Cardiac muscle cell (in vitro differentiated cells and primary cell): ENCODE measurements around the gene TRABD. TPM values are rescaled to one million over a fixed set of nuclear protein-coding genes. Genes with fewer than 3 reads are reported as not detected.

Experiments used
- DNase-seq, 2 donors: peaks; one replicate each; pipeline versions ENCODE4 v3.0.0 to v3.0.0-alpha.2; 2010 to 2017; ENCODE audit warnings: low read depth in 1 of 2, low spot score in 1 of 2
- H3K27ac ChIP-seq: fragments of 200-600 bp; sonication (generic); 2 replicates; pipeline ENCODE4 v1.5.1; 2016
- H3K27me3 ChIP-seq: fragments of 200-600 bp; sonication (generic); 2 replicates; pipeline ENCODE4 v1.6.0; 2016; ENCODE audit warnings: control low read depth
- H3K36me3 ChIP-seq: fragments of 200-600 bp; sonication (generic); 2 replicates; pipeline ENCODE4 v1.5.1; 2016; ENCODE audit warnings: control low read depth
- H3K4me1 ChIP-seq: fragments of 200-600 bp; sonication (generic); 2 replicates; pipeline ENCODE4 v1.8.1; 2017; ENCODE audit warnings: low read depth, mild to moderate bottlenecking, mixed run types
- H3K4me3 ChIP-seq: fragments of 200-600 bp; sonication (generic); 2 replicates; pipeline ENCODE4 v1.5.1; 2016; ENCODE audit warnings: mild to moderate bottlenecking
- H3K9me3 ChIP-seq: fragments of 200-600 bp; sonication (generic); 2 replicates; pipeline ENCODE4 v1.5.1; 2017; ENCODE audit warnings: low read depth, mild to moderate bottlenecking, control low read depth
- polyA plus RNA-seq: library from polyadenylated mRNA; unstranded; fragments of >200 nt; fragmentation: Nextera tagmentation; extraction: Ambion mirVana; gene quantifications from 2 replicates; pipeline ENCODE4 v1.2.1, GENCODE V29; 2016
- total RNA-seq: library from RNA; depleted of rRNA; stranded (reverse); fragments of >200 nt; gene quantifications from 2 replicates; pipeline ENCODE4 v1.2.3, GENCODE V29; 2016
- TF ChIP-seq, protein P1 (sequence below): IDR thresholded peaks from 2 replicates; pipeline ENCODE4 v1.5.1; 2012; ENCODE audit warnings: low read depth, mild to moderate bottlenecking, low read length

Gene TRABD
- total and polyA plus RNA-seq, 2 experiments from 2014 or later: 50.7 to 59.6 TPM

DNA sequence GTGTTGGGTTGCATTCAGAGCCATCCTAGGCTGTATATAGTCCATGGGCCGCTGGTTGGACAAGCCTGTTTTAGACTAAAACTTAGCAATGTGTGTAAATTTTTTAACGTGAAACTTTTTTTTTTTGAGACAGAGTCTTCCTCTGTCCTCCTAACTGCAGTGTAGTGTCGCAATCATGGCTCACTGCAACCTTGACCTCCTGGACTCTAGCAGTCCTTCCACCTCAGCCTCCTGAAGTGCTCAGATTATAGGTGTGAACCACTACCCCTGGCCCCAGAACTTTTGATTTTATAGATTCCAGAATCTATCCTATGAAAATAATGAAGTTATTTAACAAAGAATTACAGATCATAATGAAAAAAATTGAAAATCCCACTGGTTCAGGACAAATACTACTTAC, 45.1 kb upstream of the TRABD start:
- no peaks in the 10 kb centered on the region for H3K36me3 ChIP-seq
- no peak overlapping the region for H3K27ac ChIP-seq
- H3K27me3 ChIP-seq: no peaks in the 10 kb centered on the region
- no peaks in the 10 kb centered on the region for H3K9me3 ChIP-seq
- no peak overlapping the region for H3K4me3 ChIP-seq
- TF ChIP-seq, protein P1, sequence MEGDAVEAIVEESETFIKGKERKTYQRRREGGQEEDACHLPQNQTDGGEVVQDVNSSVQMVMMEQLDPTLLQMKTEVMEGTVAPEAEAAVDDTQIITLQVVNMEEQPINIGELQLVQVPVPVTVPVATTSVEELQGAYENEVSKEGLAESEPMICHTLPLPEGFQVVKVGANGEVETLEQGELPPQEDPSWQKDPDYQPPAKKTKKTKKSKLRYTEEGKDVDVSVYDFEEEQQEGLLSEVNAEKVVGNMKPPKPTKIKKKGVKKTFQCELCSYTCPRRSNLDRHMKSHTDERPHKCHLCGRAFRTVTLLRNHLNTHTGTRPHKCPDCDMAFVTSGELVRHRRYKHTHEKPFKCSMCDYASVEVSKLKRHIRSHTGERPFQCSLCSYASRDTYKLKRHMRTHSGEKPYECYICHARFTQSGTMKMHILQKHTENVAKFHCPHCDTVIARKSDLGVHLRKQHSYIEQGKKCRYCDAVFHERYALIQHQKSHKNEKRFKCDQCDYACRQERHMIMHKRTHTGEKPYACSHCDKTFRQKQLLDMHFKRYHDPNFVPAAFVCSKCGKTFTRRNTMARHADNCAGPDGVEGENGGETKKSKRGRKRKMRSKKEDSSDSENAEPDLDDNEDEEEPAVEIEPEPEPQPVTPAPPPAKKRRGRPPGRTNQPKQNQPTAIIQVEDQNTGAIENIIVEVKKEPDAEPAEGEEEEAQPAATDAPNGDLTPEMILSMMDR: no peak
- peak in 1 of 2 donors; percentile 27 for DNase-seq
- peaks cover 12% of the 10 kb centered on the region for H3K4me1 ChIP-seq

- TF ChIP-seq, protein P1: no peak
- no peak for DNase-seq
- Histone ChIP-seq H3K9me3 (no peaks in the 10 kb centered on the region), H3K4me1 (peaks cover 19% of the 10 kb centered on the region), H3K36me3 (no peaks in the 10 kb centered on the region), H3K27ac (no peak overlapping the region), H3K4me3 (no peak overlapping the region), H3K27me3 (no peaks in the 10 kb centered on the region)
Observed at GRCh38 chr22:50141462-50141861, 44.3 kb upstream of the TRABD start.

GRCh38 chr22:50141891-50142363, 43.8 kb upstream of the TRABD start:
- peak in 1 of 2 donors; percentile 53 for DNase-seq
- TF ChIP-seq, protein P1: peak; percentile 14

GRCh38 chr22:50143096-50143495, 42.6 kb upstream of the TRABD start:
- no peaks in the 10 kb centered on the region for H3K36me3 ChIP-seq
- no peaks in the 10 kb centered on the region for H3K27me3 ChIP-seq
- TF ChIP-seq, protein P1: no peak
- H3K27ac ChIP-seq: no peak overlapping the region
- H3K4me1 ChIP-seq: peaks cover 25% of the 10 kb centered on the region
- H3K4me3 ChIP-seq: no peak overlapping the region
- no peaks in the 10 kb centered on the region for H3K9me3 ChIP-seq
- DNase-seq: no peak

More at GRCh38 chr22:50141891-50142363, 43.8 kb upstream of the TRABD start:
- no peaks in the 10 kb centered on the region for H3K27me3 ChIP-seq
- no peak overlapping the region for H3K27ac ChIP-seq
- H3K4me1 ChIP-seq: peaks cover 20% of the 10 kb centered on the region
- no peaks in the 10 kb centered on the region for H3K36me3 ChIP-seq
- no peak overlapping the region for H3K4me3 ChIP-seq
- H3K9me3 ChIP-seq: no peaks in the 10 kb centered on the region

DNA sequence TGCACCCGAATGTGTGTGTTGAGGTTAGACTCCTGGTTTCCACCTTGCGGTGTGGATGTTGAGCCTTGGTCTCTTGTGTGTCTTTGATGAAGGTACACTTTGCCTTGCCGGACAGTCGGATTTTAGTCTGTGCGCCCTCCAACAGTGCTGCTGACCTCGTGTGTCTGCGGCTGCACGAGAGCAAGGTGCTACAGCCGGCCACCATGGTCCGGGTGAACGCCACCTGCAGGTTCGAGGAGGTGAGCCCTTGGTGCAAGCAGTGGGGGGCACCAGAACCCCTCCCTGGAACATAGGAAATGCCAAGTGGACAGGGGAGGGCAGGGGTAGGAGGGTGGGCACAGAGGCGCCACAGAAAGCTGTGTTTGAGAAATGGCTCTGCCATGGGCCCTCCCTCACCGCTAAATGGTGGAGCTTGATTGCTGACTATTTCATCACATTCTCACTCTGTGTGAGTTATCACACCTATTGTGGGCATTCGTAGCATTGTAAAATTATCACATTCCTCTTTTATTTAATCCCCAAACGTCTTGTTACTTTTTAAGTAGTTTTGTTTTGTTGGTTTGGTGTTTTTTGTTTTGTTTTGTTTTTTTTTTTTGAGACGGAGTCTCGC, 41.6 kb upstream of the TRABD start:
- Histone ChIP-seq H3K27me3 (no peaks in the 10 kb centered on the region), H3K9me3 (no peaks in the 10 kb centered on the region), H3K4me1 (peaks cover 25% of the 10 kb centered on the region), H3K36me3 (no peaks in the 10 kb centered on the region), H3K4me3 (no peak overlapping the region), H3K27ac (no peak overlapping the region)
- DNase-seq: no peak
- TF ChIP-seq, protein P1: no peak
